NCI-H226 (cell line): ENCODE data around the gene RABGAP1L.
"Not testable (repeated sequence)": the region's sequence is repeated elsewhere in the genome, so short reads cannot be mapped to it uniquely, and the experiment has no call there.

ENCODE experiments used
- DNase-seq: peaks from one replicate; pipeline ENCODE4 v3.0.0-alpha.2; 2015

Gene RABGAP1L

GRCh38 chr1:174156437-174156836 is 2.9 kb upstream of the RABGAP1L start:
- DNase-seq = no peak

GRCh38 chr1:174157157-174157806 is 2.0 kb upstream of the RABGAP1L start:
- no peak for DNase-seq

GRCh38 chr1:174158767-174159251 is 511 bp upstream of the RABGAP1L start:
- DNase-seq = no peak

- DNase-seq = no peak
Observed at GRCh38 chr1:174160109-174160473, 771 bp downstream of the RABGAP1L start.

GRCh38 chr1:174160603-174161002 is 1.3 kb downstream of the RABGAP1L start:
- no peak for DNase-seq

GRCh38 chr1:174161813-174162212 is 2.5 kb downstream of the RABGAP1L start:
- no peak for DNase-seq

GRCh38 chr1:174164826-174165225 is 5.5 kb downstream of the RABGAP1L start:
- no peak for DNase-seq

GRCh38 chr1:174165471-174166137 is 6.3 kb downstream of the RABGAP1L start:
- DNase-seq = no peak

- no peak for DNase-seq
Observed at GRCh38 chr1:174166530-174167264, 7.4 kb downstream of the RABGAP1L start.

GRCh38 chr1:174167265-174167803 is 8.0 kb downstream of the RABGAP1L start:
- no peak for DNase-seq

- no peak for DNase-seq
Observed at GRCh38 chr1:174169342-174169741, 10.0 kb downstream of the RABGAP1L start.

GRCh38 chr1:174171073-174171472 is 11.8 kb downstream of the RABGAP1L start:
- DNase-seq = no peak

- DNase-seq = no peak
Observed at GRCh38 chr1:174174461-174175329, 15.4 kb downstream of the RABGAP1L start.

GRCh38 chr1:174178459-174178858 is 19.1 kb downstream of the RABGAP1L start:
- not testable (repeated sequence) for DNase-seq

GRCh38 chr1:174189428-174190062 is 30.2 kb downstream of the RABGAP1L start:
- DNase-seq = no peak

- DNase-seq = no peak
Observed at GRCh38 chr1:174190691-174191199, 31.4 kb downstream of the RABGAP1L start.

GRCh38 chr1:174191349-174191862 is 32.1 kb downstream of the RABGAP1L start:
- peak; percentile 87 for DNase-seq

GRCh38 chr1:174194461-174194860 is 35.1 kb downstream of the RABGAP1L start:
- DNase-seq = no peak

GRCh38 chr1:174197088-174197487 is 37.8 kb downstream of the RABGAP1L start:
- DNase-seq = no peak

GRCh38 chr1:174197547-174197946 is 38.2 kb downstream of the RABGAP1L start:
- no peak for DNase-seq

GRCh38 chr1:174198202-174198601 is 38.9 kb downstream of the RABGAP1L start:
- no peak for DNase-seq

GRCh38 chr1:174200746-174201145 is 41.4 kb downstream of the RABGAP1L start:
- DNase-seq = no peak
